IPS-20b (cell line): Measurements from ENCODE around the gene CD28.
A peak's percentile ranks its signal among the peaks of the same experiment; 100 is the strongest.

ENCODE experiments used
- H3K27ac ChIP-seq: one replicate; pipeline ENCODE4 v1.5.1; 2013; ENCODE audit warnings: low read length
- H3K27me3 ChIP-seq: 2 replicates; pipeline ENCODE4 v1.6.1; 2013; ENCODE audit warnings: mild to moderate bottlenecking, low read length, inconsistent platforms; ENCODE audit not compliant: insufficient read depth
- H3K36me3 ChIP-seq: 2 replicates; pipeline ENCODE4 v1.6.1; 2013; ENCODE audit warnings: low read depth, mild to moderate bottlenecking, inconsistent platforms, low read length, moderate library complexity; ENCODE audit not compliant: insufficient read depth
- H3K4me1 ChIP-seq: 2 replicates; pipeline ENCODE4 v1.6.1; 2013; ENCODE audit warnings: mild to moderate bottlenecking, control low read depth, inconsistent platforms, low read length, moderate library complexity; ENCODE audit not compliant: insufficient read depth
- H3K4me3 ChIP-seq: 2 replicates; pipeline ENCODE4 v1.5.1; 2013; ENCODE audit warnings: mild to moderate bottlenecking, low read length, inconsistent platforms
- H3K9ac ChIP-seq: 2 replicates; pipeline ENCODE4 v1.6.1; 2013; ENCODE audit warnings: low read depth, mild to moderate bottlenecking, inconsistent platforms, low read length, moderate library complexity
- H3K9me3 ChIP-seq: 2 replicates; pipeline ENCODE4 v1.6.1; 2013; ENCODE audit warnings: mild to moderate bottlenecking, low read depth, low read length, inconsistent platforms; ENCODE audit not compliant: insufficient read depth

Gene CD28

GRCh38 chr2:203734276-203734983 is 28.0 kb downstream of the CD28 start:
- Histone ChIP-seq H3K4me1 (peaks cover 7% of the 10 kb centered on the region; the same call in 1 of the 2 replicates), H3K4me3 (0 out of 2 replicates have a peak overlapping the region, but pooled peaks have one; percentile 6), H3K36me3 (no peaks in the 10 kb centered on the region), H3K27ac (no peak overlapping the region), H3K27me3 (no peaks in the 10 kb centered on the region), H3K9ac (no peak overlapping the region), H3K9me3 (no peaks in the 10 kb centered on the region)

- H3K27ac ChIP-seq, result no peak overlapping the region
- H3K4me1 ChIP-seq, result peaks cover 7% of the 10 kb centered on the region; the same call in 1 of the 2 replicates
- no peak overlapping the region for H3K4me3 ChIP-seq
- no peaks in the 10 kb centered on the region for H3K36me3 ChIP-seq
- no peaks in the 10 kb centered on the region for H3K9me3 ChIP-seq
- H3K27me3 ChIP-seq, result no peaks in the 10 kb centered on the region
- no peak overlapping the region for H3K9ac ChIP-seq
Observed at GRCh38 chr2:203737360-203737759, 30.9 kb downstream of the CD28 start.

- H3K27ac ChIP-seq, result no peak overlapping the region
- no peak overlapping the region for H3K4me3 ChIP-seq
- H3K9me3 ChIP-seq, result no peaks in the 10 kb centered on the region
- H3K4me1 ChIP-seq, result peaks cover 3% of the 10 kb centered on the region; the same call in 1 of the 2 replicates
- H3K36me3 ChIP-seq, result no peaks in the 10 kb centered on the region
- no peaks in the 10 kb centered on the region for H3K27me3 ChIP-seq
- no peak overlapping the region for H3K9ac ChIP-seq
Observed at GRCh38 chr2:203739351-203739750, 32.9 kb downstream of the CD28 start.

GRCh38 chr2:203740871-203741281 is 34.4 kb downstream of the CD28 start:
- H3K4me3 ChIP-seq, result no peak overlapping the region
- H3K27me3 ChIP-seq, result no peaks in the 10 kb centered on the region

GRCh38 chr2:203741566-203741965 is 35.1 kb downstream of the CD28 start:
- no peak overlapping the region for H3K27ac ChIP-seq
- H3K36me3 ChIP-seq, result no peaks in the 10 kb centered on the region
- no peaks in the 10 kb centered on the region for H3K4me1 ChIP-seq
- H3K9ac ChIP-seq, result no peak overlapping the region
- no peaks in the 10 kb centered on the region for H3K9me3 ChIP-seq
- no peaks in the 10 kb centered on the region for H3K27me3 ChIP-seq
- H3K4me3 ChIP-seq, result no peak overlapping the region

More at GRCh38 chr2:203740871-203741281, 34.4 kb downstream of the CD28 start:
- Histone ChIP-seq H3K36me3 (no peaks in the 10 kb centered on the region), H3K27ac (no peak overlapping the region), H3K9ac (no peak overlapping the region), H3K4me1 (no peaks in the 10 kb centered on the region), H3K9me3 (no peaks in the 10 kb centered on the region)

GRCh38 chr2:203743441-203743981 is 37.1 kb downstream of the CD28 start:
- H3K27ac ChIP-seq, result no peak overlapping the region

GRCh38 chr2:203744091-203744490 is 37.7 kb downstream of the CD28 start:
- H3K4me1 ChIP-seq, result no peaks in the 10 kb centered on the region
- no peaks in the 10 kb centered on the region for H3K36me3 ChIP-seq
- H3K9ac ChIP-seq, result no peak overlapping the region
- H3K27me3 ChIP-seq, result no peaks in the 10 kb centered on the region
- H3K9me3 ChIP-seq, result no peaks in the 10 kb centered on the region
- H3K4me3 ChIP-seq, result no peak overlapping the region
- H3K27ac ChIP-seq, result no peak overlapping the region

More at GRCh38 chr2:203743441-203743981, 37.1 kb downstream of the CD28 start:
- Histone ChIP-seq H3K4me1 (no peaks in the 10 kb centered on the region), H3K9ac (no peak overlapping the region), H3K4me3 (no peak overlapping the region), H3K9me3 (no peaks in the 10 kb centered on the region), H3K36me3 (no peaks in the 10 kb centered on the region), H3K27me3 (no peaks in the 10 kb centered on the region)

- no peaks in the 10 kb centered on the region for H3K27me3 ChIP-seq
- no peak overlapping the region for H3K9ac ChIP-seq
- no peak overlapping the region for H3K4me3 ChIP-seq
- no peaks in the 10 kb centered on the region for H3K36me3 ChIP-seq
- H3K9me3 ChIP-seq, result no peaks in the 10 kb centered on the region
- H3K27ac ChIP-seq, result no peak overlapping the region
- no peaks in the 10 kb centered on the region for H3K4me1 ChIP-seq
Observed at GRCh38 chr2:203745267-203745666, 38.8 kb downstream of the CD28 start.

GRCh38 chr2:203748331-203749126 is 42.1 kb downstream of the CD28 start:
- H3K36me3 ChIP-seq, result no peaks in the 10 kb centered on the region
- no peak overlapping the region for H3K9ac ChIP-seq
- no peak overlapping the region for H3K27ac ChIP-seq

GRCh38 chr2:203750346-203751068 is 44.1 kb downstream of the CD28 start:
- H3K36me3 ChIP-seq, result no peaks in the 10 kb centered on the region
- no peaks in the 10 kb centered on the region for H3K27me3 ChIP-seq
- no peak overlapping the region for H3K4me3 ChIP-seq
- H3K9ac ChIP-seq, result no peak overlapping the region
- H3K9me3 ChIP-seq, result no peaks in the 10 kb centered on the region; the same call in 1 of the 2 replicates
- no peaks in the 10 kb centered on the region for H3K4me1 ChIP-seq
- H3K27ac ChIP-seq, result no peak overlapping the region

More at GRCh38 chr2:203748331-203749126, 42.1 kb downstream of the CD28 start:
- no peak overlapping the region for H3K4me3 ChIP-seq
- H3K4me1 ChIP-seq, result no peaks in the 10 kb centered on the region
- no peaks in the 10 kb centered on the region for H3K9me3 ChIP-seq
- H3K27me3 ChIP-seq, result no peaks in the 10 kb centered on the region

GRCh38 chr2:203751685-203752271 is 45.3 kb downstream of the CD28 start:
- Histone ChIP-seq H3K9ac (no peak overlapping the region), H3K4me1 (no peaks in the 10 kb centered on the region), H3K27me3 (no peaks in the 10 kb centered on the region), H3K27ac (no peak overlapping the region), H3K9me3 (peaks cover 7% of the 10 kb centered on the region), H3K36me3 (no peaks in the 10 kb centered on the region), H3K4me3 (no peak overlapping the region)
